Posterior vena cava (tissue), 2 donors: ENCODE results near the gene RBM18. TPM values are rescaled to one million over a fixed set of nuclear protein-coding genes. Genes with fewer than 3 reads are reported as not detected.

ENCODE experiments used
- DNase-seq: peaks from one replicate; pipeline ENCODE4 v3.0.0-alpha.2; 2020; ENCODE audit warnings: low spot score
- intact Hi-C, 2 donors: fragments of 100-400 bp; cut with DNase I; formaldehyde crosslinking; loops; one replicate each; pipeline versions ENCODE4 v1.14.1 to v1.14.2; 2022 to 2023
- total RNA-seq, 2 donors: library from RNA; stranded (reverse); fragmentation: NEBNext Ultra II Directional; extraction: Animal tissue kit (Norgen Biotek cat#: 25700); gene quantifications; one replicate each; pipeline ENCODE4 v1.2.1, GENCODE V29; 2021
- donor health status: DM: yes; HTN: yes; CAD: no.
- donor health status: DM: yes; HTN: yes; CAD: no.

Gene RBM18
- total RNA-seq, 2 donors from 2014 or later = 18.9 to 19.2 TPM

GRCh38 chr9:122213589-122214413 lies 50.8 kb downstream of the RBM18 start:
- DNase-seq = peak; percentile 77

GRCh38 chr9:122213102-122213588 lies 51.5 kb downstream of the RBM18 start:
- intact Hi-C loops = no loop called here
- DNase-seq = peak; percentile 61

More at GRCh38 chr9:122213589-122214413, 50.8 kb downstream of the RBM18 start:
- intact Hi-C loops = no loop called here

- intact Hi-C loops = no loop called here
- peak; percentile 45 for DNase-seq
Observed at GRCh38 chr9:122212473-122213004, 52.1 kb downstream of the RBM18 start.

- DNase-seq = peak; percentile 57
Observed at GRCh38 chr9:122209451-122209850, 55.2 kb downstream of the RBM18 start.

GRCh38 chr9:122207096-122207495 lies 57.5 kb downstream of the RBM18 start:
- intact Hi-C loops = no loop called here
- peak; percentile 67 for DNase-seq

More at GRCh38 chr9:122209451-122209850, 55.2 kb downstream of the RBM18 start:
- intact Hi-C loops = no loop called here

GRCh38 chr9:122206118-122207046 lies 58.3 kb downstream of the RBM18 start:
- intact Hi-C loops = no loop called here
- peak; percentile 64 for DNase-seq

GRCh38 chr9:122205176-122205575 lies 59.5 kb downstream of the RBM18 start:
- peak; percentile 56 for DNase-seq
- intact Hi-C loops = no loop called here

GRCh38 chr9:122204491-122204890 lies 60.1 kb downstream of the RBM18 start:
- intact Hi-C loops = loop anchor here in 1 of 2 donors (5.0 kb wide), 1 partner anchor 1013 kb away; no protein-coding TSS in a partner anchor
- peak; percentile 74 for DNase-seq

- no peak for DNase-seq
Observed at GRCh38 chr9:122204055-122204454, 60.6 kb downstream of the RBM18 start.

GRCh38 chr9:122202111-122202510 lies 62.5 kb downstream of the RBM18 start:
- peak; percentile 37 for DNase-seq
- intact Hi-C loops = loop anchor here in 1 of 2 donors (5.0 kb wide), 1 partner anchor 1015 kb away; no protein-coding TSS in a partner anchor

More at GRCh38 chr9:122204055-122204454, 60.6 kb downstream of the RBM18 start:
- intact Hi-C loops = loop anchor here in 1 of 2 donors (5.0 kb wide), 1 partner anchor 1013 kb away; no protein-coding TSS in a partner anchor

- peak; percentile 35 for DNase-seq
- intact Hi-C loops = loop anchor here in 1 of 2 donors (5.0 kb wide), 1 partner anchor 1016 kb away; no protein-coding TSS in a partner anchor
Observed at GRCh38 chr9:122201641-122202040, 63.0 kb downstream of the RBM18 start.

GRCh38 chr9:122200960-122201595 lies 63.6 kb downstream of the RBM18 start:
- DNase-seq = peak; percentile 81
- intact Hi-C loops = loop anchor here in 1 of 2 donors (5.0 kb wide), 1 partner anchor 1016 kb away; no protein-coding TSS in a partner anchor

- intact Hi-C loops = no loop called here
- no peak for DNase-seq
Observed at GRCh38 chr9:122197882-122198281, 66.8 kb downstream of the RBM18 start.

- DNase-seq = peak; percentile 45
- intact Hi-C loops = no loop called here
Observed at GRCh38 chr9:122197426-122197825, 67.2 kb downstream of the RBM18 start.

- intact Hi-C loops = no loop called here
Observed at GRCh38 chr9:122195875-122196274, 68.8 kb downstream of the RBM18 start.

GRCh38 chr9:122193651-122194050 lies 71.0 kb downstream of the RBM18 start:
- intact Hi-C loops = no loop called here
- peak; percentile 65 for DNase-seq

More at GRCh38 chr9:122195875-122196274, 68.8 kb downstream of the RBM18 start:
- DNase-seq = peak; percentile 57

- peak; percentile 64 for DNase-seq
- intact Hi-C loops = loop anchor here in 1 of 2 donors (1.0 kb wide), 1 partner anchor 25 kb away; no protein-coding TSS in a partner anchor
Observed at GRCh38 chr9:122192914-122193525, 71.6 kb downstream of the RBM18 start.
